ENCODE results near the gene GRIK1.

GRIK1 gene

DNA sequence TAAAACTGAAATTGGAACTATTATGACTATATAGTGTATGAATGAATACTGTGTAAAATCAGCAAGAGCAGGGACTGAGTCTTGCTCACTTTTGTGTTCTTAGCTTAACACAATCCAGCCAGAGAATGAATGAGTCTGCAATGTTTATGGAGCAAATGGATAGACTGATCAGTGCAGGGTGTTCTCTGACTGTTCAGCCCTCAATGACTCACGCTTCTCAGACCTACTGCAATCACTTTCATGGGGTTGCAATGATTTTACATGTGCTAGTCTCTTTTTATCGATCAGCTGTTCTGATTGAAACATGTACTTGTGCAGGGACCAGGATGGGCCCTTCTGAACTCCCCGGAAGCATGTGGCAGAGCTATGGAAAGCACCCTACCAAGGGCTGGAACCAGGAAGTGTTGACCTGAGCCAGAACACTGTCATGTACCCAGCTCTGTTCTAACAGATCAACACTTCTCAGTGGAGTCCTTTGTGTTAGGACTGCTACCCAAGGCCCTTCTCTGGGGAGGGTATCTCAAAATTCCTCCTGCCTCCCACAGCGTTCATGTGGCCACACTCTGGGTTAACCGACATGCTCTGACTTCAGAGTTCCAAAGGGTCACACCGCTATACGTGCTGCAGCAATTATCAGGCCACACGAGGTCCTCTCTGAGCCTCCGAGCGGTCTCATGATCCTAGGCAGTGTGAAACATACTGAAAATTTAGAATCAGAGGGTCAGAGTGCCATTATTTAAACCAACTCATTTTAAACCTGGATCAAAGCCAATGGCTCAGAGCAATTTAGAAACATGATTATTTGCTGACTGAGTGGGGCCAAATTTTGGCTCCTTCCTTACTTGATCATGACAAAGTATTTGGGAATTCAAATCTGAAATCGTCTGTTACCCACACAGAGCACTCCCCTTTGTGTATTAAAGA is 35.2 kb downstream of the GRIK1 start:
- no peak for DNase-seq

DNA sequence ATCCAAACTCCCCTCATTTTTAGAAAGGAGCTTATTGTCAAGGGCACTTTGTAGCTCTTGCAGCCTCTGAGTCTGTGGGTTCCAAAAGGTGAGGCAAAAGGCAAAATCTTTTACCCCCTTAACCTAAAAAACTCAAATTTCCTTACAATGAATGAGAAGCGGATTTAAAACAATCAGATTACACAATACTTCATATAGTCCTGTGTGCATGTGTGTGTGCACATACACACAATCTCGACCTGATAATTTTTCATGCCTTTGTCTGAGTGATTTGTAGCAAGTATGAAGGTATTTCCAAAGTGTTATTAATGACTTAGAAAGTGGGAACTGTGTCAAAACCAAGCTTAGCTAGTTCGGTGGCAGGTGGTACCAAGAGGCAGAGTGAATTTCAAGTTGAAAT is 42.9 kb downstream of the GRIK1 start:
- DNase-seq = no peak

GRCh38 chr21:29893687-29894086 is 46.1 kb downstream of the GRIK1 start:
- no peak for DNase-seq

- DNase-seq = peak; percentile 50
These were observed 47.4 kb downstream of the GRIK1 start for GRCh38 chr21:29892379-29892778.

DNA sequence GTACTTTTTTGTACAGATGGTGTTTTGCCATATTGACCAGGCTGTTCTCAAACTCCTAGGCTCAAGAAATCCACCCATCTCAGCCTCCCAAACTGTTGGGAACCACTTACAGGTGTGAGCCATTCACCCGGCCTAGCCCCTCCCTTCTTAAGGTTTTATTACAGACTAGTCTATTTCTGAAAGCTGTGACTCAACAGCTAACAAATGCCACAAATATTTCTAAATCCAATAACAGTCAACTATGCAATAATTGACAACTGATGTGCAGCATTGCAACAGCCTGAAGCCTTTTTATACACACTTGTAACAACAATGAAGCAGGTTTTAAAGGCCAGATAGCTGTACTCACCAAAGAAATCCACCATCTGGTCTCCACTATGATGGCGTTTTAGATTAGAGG is 51.4 kb downstream of the GRIK1 start:
- no peak for DNase-seq

DNA sequence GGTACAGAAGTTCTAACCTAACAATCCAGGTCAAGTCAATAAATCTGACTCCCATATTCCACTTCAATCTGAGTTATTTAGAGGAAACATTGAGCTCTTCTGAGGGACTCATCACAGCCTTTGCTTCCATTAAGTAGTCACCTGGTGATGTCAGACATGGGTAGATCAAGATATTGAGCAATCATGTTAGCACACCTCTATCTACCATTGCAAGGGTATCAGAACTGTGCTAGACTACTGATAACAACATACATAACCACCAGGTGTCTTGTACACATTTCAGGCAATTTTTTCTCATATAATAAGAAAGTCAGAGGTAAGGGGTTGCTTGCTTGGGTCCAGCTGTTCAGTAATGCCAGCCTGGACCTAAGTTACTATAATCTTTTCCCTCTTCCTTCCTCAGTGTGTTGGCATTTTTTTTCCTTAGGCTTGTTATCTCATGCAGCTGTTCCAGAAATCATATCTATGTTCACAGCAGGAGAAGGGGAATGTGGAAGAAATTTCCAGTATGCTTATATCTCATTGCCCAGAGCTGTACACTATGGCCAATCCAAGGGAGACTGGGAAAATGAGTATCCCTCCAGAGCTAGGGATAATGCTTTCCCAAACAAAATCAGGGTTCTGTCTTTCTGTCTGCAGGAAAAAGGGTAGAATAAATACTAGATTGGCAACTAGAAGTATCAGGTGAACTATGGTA is 52.3 kb downstream of the GRIK1 start:
- DNase-seq = no peak

- no peak for DNase-seq
These were observed 54.3 kb downstream of the GRIK1 start for GRCh38 chr21:29885491-29885890.

- no peak for DNase-seq
These were observed 63.9 kb downstream of the GRIK1 start for GRCh38 chr21:29875873-29876272.

DNA sequence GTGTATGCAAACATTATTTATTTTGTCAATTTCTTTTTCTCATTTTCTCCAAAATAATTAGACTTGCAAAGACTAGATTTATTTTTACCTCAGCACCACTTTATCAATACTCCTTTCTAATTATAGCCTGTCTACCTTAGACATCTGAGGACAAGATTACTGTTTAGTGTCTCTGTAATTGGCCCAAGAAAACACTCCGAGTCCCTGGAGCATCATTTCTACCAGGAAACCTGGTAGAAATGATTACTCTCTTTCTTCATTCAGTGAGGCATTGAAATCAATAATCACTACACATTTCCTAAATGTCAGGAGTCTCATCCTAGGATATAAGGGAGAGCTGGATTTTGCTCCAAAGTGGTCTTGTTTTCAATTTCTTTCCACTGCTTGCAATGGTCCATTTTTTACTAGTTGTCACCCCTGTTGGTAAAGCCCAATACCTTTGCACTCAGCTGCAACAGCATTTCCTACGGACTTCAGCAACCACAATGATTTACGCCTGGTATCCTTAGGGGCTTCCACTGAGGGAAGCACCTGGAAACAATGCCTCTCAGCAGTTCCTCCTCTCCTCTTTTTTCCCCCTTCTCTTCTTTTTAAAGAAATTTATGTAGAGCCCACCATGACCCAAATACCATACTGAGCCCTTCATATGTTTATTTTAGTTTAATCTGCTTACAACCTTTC is 64.6 kb downstream of the GRIK1 start:
- no peak for DNase-seq

- DNase-seq = no peak
These were observed 65.9 kb downstream of the GRIK1 start for GRCh38 chr21:29873908-29874307.

GRCh38 chr21:29870814-29871213 is 69.0 kb downstream of the GRIK1 start:
- DNase-seq = no peak

DNA sequence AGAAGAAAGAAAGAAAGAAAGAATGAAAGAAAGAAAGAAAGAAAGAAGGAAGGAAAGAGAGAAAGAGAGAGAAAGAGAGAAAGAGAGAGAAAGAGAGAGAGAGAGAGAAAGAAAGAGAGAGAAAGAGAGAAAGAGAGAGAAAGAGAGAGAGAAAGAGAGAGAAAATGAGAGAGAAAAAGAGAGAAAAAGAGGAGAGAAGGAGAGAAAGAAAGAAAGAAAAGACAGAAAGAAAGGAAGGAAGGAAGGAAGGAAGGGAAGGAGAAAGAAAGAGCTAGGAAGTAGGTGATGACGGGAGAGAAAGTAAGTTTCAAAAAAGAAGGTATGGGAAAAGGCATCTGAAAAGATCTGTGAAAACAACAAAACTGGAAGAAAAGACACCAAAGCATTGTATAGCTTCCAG is 72.0 kb downstream of the GRIK1 start:
- DNase-seq = no peak

GRCh38 chr21:29860346-29860745 is 79.5 kb downstream of the GRIK1 start:
- no peak for DNase-seq

DNA sequence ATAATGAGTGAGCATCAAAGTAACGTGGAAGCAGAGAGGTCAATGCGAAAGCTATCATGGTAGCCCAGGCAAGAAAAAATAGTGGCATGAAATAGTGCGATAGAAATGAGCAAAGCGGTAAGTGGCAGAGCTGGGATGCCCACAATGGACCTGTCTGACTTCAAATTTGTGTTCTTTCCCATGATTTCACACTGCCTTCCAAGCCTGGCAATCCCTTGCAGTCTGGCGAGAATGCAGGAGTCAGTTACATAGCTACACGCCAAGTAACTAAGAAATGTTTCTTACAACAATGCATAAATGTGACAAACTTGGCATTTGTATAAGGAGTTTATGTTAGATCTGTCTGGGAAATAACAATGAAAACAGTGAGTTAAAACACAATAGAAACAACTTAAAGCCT is 82.6 kb downstream of the GRIK1 start:
- no peak for DNase-seq

DNA sequence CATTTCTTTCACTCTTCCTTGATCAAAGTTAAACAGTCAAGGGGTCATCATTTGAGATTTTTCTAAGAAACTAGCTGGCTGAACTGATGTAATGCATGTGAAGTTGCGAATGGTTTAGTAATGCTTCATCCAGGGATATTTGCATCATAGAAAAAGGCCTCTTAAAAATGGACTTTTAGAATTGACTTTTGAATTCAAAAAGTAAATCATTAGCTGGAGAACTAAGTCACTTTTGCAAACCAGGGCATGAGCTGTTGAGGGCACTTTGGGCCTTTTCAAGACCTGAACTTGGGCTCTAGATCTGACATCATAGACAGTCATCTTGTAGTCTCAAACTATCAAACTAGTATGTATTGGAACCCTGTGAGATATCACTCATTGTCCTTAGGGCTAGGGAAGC is 85.0 kb downstream of the GRIK1 start:
- DNase-seq = no peak

DNA sequence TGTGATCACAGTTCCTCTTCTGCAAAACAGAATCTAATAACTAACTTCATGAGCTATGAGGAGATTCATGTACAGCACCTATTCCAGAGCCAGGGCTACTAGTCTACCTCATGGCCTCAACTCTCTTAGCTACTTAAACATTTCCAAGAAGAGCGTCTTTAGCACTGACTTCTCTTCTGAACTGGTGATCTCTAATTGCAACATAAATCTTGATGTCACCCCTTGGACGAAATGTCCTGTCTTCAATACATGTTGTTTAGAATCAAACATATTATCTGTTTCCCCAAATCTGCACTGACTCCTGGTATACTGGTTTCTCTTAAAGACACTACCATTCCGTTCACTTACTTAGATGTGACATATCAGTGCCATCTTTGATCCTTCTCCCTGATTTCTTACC is 88.2 kb downstream of the GRIK1 start:
- DNase-seq = no peak

GRCh38 chr21:29849735-29850176 is 90.0 kb downstream of the GRIK1 start:
- DNase-seq = peak; percentile 34

GRCh38 chr21:29843804-29844203 is 96.0 kb downstream of the GRIK1 start:
- no peak for DNase-seq

DNA sequence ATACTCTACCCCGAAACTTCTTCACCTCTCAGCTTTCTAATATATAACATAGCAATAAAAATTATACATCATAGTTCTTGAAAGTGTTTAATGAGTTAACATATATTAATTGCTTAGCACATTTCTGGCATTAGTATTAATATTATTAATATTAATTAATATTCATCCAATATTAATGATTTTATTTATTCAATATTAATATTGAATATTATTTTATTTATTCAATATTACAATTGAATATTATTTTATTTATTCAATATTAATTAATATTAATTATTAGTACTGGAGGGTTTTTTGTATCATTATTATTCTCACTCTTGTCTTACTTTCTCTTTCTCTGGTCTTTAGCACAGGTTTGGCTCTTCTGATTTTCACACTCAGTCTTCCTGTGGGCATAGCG is 105.2 kb downstream of the GRIK1 start:
- DNase-seq = no peak

- DNase-seq = no peak
These were observed 107.6 kb downstream of the GRIK1 start for GRCh38 chr21:29832217-29832616.

DNA sequence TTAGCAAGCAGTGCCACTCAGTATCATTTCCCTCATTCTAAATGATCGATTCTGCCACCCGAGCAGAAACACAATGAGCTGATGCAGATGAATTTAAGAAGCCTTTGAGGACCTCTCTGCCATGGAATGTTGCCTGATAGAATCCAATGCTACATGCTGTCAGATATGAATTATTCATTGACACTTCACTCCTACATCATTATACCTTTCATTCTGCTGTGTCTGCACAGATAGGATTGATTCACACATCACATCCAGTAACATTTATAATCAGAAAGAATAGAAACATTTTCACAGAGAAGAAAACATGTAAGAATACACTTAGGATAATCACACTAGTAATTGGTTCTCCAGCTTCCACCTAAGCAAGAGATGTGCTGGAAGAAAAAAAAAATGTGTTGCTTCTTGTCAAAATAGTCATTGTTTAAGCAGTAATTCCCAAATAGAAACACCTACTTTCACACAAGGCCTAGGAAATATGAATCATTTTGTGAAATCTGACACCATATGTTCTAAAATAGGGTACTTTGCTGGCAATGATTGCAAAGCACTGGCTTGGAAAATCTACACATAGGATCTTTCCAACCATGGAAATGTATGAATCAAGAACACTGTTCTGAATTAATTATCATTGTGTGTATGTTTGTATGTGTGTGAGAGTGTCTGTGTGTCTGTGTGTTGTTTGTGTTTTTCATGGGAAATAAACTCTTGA is 110.1 kb downstream of the GRIK1 start:
- no peak for DNase-seq

DNA sequence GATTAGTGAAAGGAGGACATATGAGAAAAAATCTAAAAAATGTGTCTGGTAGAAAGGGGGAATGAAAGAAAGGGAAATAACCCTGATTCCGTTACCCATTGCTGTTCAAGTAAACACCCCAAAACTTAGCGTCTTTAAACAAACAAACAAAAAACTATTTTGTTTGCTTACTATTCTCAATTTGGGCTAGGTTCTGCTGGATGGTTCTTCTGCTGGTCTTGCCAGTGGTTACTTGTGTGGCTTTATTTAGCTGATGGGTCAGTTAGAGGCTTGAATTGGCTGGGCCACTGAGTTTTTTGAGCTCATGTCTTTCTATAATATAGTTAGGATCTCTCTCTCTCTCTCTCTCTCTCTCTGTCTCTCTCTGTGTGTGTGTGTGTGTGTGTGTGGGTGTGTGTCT is 112.1 kb downstream of the GRIK1 start:
- no peak for DNase-seq

DNA sequence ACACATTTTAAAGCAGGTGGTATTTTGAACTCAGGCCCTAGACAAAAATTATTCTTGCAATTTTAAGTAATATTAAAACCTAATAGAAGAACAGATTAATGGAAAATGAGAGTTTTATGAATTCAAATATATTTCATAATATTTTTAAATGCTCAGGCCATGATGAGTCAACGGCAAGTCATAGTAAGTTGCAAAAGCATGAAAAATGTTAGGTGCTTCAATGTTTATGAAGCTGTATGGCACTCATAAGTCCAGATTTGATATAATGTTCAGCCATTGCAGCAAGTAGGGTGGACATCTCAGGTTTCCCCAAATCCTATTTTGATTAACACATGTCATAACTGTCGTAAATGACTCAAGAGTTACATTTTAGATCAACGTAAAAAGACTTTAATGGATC is 112.6 kb downstream of the GRIK1 start:
- DNase-seq = no peak

Data from NCI-H1436 treated with DMSO at 0.1 percent for 48 hours (cell line).